CD4-positive, alpha-beta T cell (primary cell): ENCODE results near the gene CFL1. TPM values are rescaled to one million over a fixed set of nuclear protein-coding genes. Genes with fewer than 3 reads are reported as not detected.

Experiments used
- ATAC-seq: fragments of 200-7000 bp; cut with Tn5 transposase; one replicate; pipeline ENCODE4 v1.10.0; 2022; ENCODE audit warnings: mild to moderate bottlenecking; ENCODE audit not compliant: poor library complexity
- CTCF ChIA-PET: fragments of 350-600 bp; sonication (Branson Sonifier 250); formaldehyde crosslinking; loops from one replicate; lab custom pipeline; 2021; ENCODE audit warnings: antibody characterized with exemption, inconsistent platforms; lab: Charles Lee
- POLR2A ChIA-PET: fragments of 350-600 bp; sonication (Branson Sonifier 250); formaldehyde crosslinking; loops from one replicate; lab custom pipeline; 2021; ENCODE audit warnings: antibody characterized with exemption, inconsistent platforms; lab: Charles Lee
- DNase-seq, 14 experiments: peaks; one replicate each; pipeline ENCODE4 v3.0.0-alpha.2; 2013 to 2020; ENCODE audit warnings: mixed read lengths in 2 of 14
- H3K27ac ChIP-seq, 2 donors: one replicate each; pipeline versions ENCODE4 v1.5.1 to v1.7.0; 2013; ENCODE audit warnings: low read length in 2 of 2, low read depth in 1 of 2, mild to moderate bottlenecking in 1 of 2
- H3K27me3 ChIP-seq, 2 experiments: 1 replicate in 1 of 2; 2 replicates in 1 of 2; pipeline versions ENCODE4 v1.6.1 to v1.7.0; 2013; ENCODE audit warnings: low read length in 2 of 2, control low read depth in 1 of 2, mild to moderate bottlenecking in 1 of 2, moderate library complexity in 1 of 2; ENCODE audit not compliant: insufficient read depth in 2 of 2, control insufficient read depth in 1 of 2
- H3K36me3 ChIP-seq: one replicate; pipeline ENCODE4 v1.6.1; 2013; ENCODE audit warnings: low read length, control low read depth; ENCODE audit not compliant: insufficient read depth
- H3K4me1 ChIP-seq: one replicate; pipeline ENCODE4 v1.6.1; 2013; ENCODE audit warnings: low read length, control low read depth; ENCODE audit not compliant: insufficient read depth
- H3K4me3 ChIP-seq: one replicate; pipeline ENCODE4 v1.5.1; 2013; ENCODE audit warnings: mild to moderate bottlenecking, low read length, moderate library complexity
- H3K9me3 ChIP-seq, 2 experiments: 1 replicate in 1 of 2; 2 replicates in 1 of 2; pipeline versions ENCODE4 v1.6.1 to v1.7.0; 2013; ENCODE audit warnings: low read length in 2 of 2, mild to moderate bottlenecking in 2 of 2, control low read depth in 1 of 2, moderate library complexity in 1 of 2; ENCODE audit not compliant: control insufficient read depth in 1 of 2, insufficient read depth in 1 of 2
- H3K27ac Mint-ChIP-seq: one replicate; pipeline ENCODE4 v1.8.0; 2020; ENCODE audit warnings: mixed read lengths
- H3K27me3 Mint-ChIP-seq: one replicate; pipeline ENCODE4 v1.8.0; 2021; ENCODE audit warnings: mixed read lengths
- H3K36me3 Mint-ChIP-seq: one replicate; pipeline ENCODE4 v1.8.0; 2021; ENCODE audit warnings: low read depth, mixed read lengths
- H3K4me1 Mint-ChIP-seq: one replicate; pipeline ENCODE4 v1.8.0; 2021; ENCODE audit warnings: low read depth, mixed read lengths
- H3K4me3 Mint-ChIP-seq: one replicate; pipeline ENCODE4 v1.8.0; 2020; ENCODE audit warnings: mild to moderate bottlenecking, mixed read lengths
- H3K9me3 Mint-ChIP-seq: one replicate; pipeline ENCODE4 v1.8.0; 2020; ENCODE audit warnings: mixed read lengths
- CTCF ChIP-seq: fragments of 200-600 bp; IDR thresholded peaks from one replicate; pipeline ENCODE4 v1.8.0; 2022; ENCODE audit warnings: antibody characterized with exemption, mild to moderate bottlenecking
- intact Hi-C, 2 experiments: fragments of 100-400 bp; cut with DNase I in 1 of 2; cut with micrococcal nuclease in 1 of 2; formaldehyde crosslinking; loops; one replicate each; pipeline versions ENCODE4 v1.15.1 to v1.9.0; 2023 to 2025; cut with DNase I, micrococcal nuclease
- total RNA-seq, 174 experiments: library from RNA in 2 of 174; stranded (reverse) in 2 of 174; gene quantifications; one replicate each; pipeline ENCODE4 v1.2.3 and lab custom pipeline; 2021 to 2026

Gene CFL1
- total RNA-seq, 2 experiments from 2014 or later, result 322 to 331 TPM

- H3K27ac ChIP-seq, result peak within 1 kb of the TSS; percentile 88 to 91
- peaks cover 72% of the 10 kb centered on the region for H3K4me1 ChIP-seq
- TF ChIP-seq CTCF, result peak; percentile 28
- H3K4me3 Mint-ChIP-seq, result peak within 1 kb of the TSS; percentile 88
- no peaks in the 10 kb centered on the region for H3K27me3 Mint-ChIP-seq
- H3K4me1 Mint-ChIP-seq, result peaks cover 66% of the 10 kb centered on the region
- ATAC-seq (peak; percentile 65), DNase-seq (peak; percentile 97 to 100 (median 98))
- CTCF ChIA-PET, result interaction anchor here (1.0 to 5.2 kb wide), 21 partner anchors 8 to 422 kb away, joined by 3 to 80 read pairs (median 4); partner anchors contain the start of genes AP5B1, BANF1, C11orf68 and CFL1
- H3K27me3 ChIP-seq, result no peaks in the 10 kb centered on the region
- peaks cover 3% of the 10 kb centered on the region for H3K36me3 ChIP-seq
- no peaks in the 10 kb centered on the region for H3K9me3 Mint-ChIP-seq
- POLR2A ChIA-PET, result interaction anchor here (0.7 to 5.8 kb wide), 49 partner anchors 10 to 794 kb away, joined by 3 to 248 read pairs (median 6); partner anchors contain the start of genes AP5B1, BANF1, C11orf68 and CFL1
- H3K4me3 ChIP-seq, result peak within 1 kb of the TSS; percentile 93
- H3K36me3 Mint-ChIP-seq, result peaks cover 24% of the 10 kb centered on the region
- peak within 1 kb of the TSS; percentile 95 for H3K27ac Mint-ChIP-seq
- no peaks in the 10 kb centered on the region for H3K9me3 ChIP-seq
- intact Hi-C loops, result loop anchor here (1.0 kb wide), 2 partner anchors 10 to 71 kb away; partner anchors contain the start of genes FOSL1 (in 2 of the 2) and SART1 (in 1 of the 2)
Observed at GRCh38 chr11:65890324-65891218, 32.6 kb upstream of the CFL1 start, which contains the start of gene CCDC85B. Gene CCDC85B, plus strand, starts transcription at chr11:65890673. Its CDS starts 111 bp downstream, at chr11:65890784.

GRCh38 chr11:65888163-65888814 lies 30.3 kb upstream of the CFL1 start, which contains the start of gene FIBP:
Gene FIBP, minus strand, starts transcription at chr11:65888471. Its CDS starts 53 bp downstream, at chr11:65888418.
- H3K4me3 ChIP-seq, result peak within 1 kb of the TSS; percentile 93
- H3K4me1 Mint-ChIP-seq, result peaks cover 63% of the 10 kb centered on the region
- H3K9me3 Mint-ChIP-seq, result no peaks in the 10 kb centered on the region
- intact Hi-C loops, result loop anchor here (1.0 to 10.0 kb wide), 9 partner anchors 15 to 173 kb away; partner anchors contain the start of genes C11orf68 (in 2 of the 2), DRAP1 (in 2 of the 2), BANF1 (in 1 of the 2) and CFL1 (in 1 of the 2)
- peak within 1 kb of the TSS; percentile 88 to 91 for H3K27ac ChIP-seq
- H3K36me3 Mint-ChIP-seq, result peaks cover 46% of the 10 kb centered on the region
- peak; percentile 92 to 98 (median 95) for DNase-seq
- no peaks in the 10 kb centered on the region for H3K27me3 ChIP-seq
- ATAC-seq, result peak; percentile 60
- TF ChIP-seq CTCF, result peak; percentile 95
- CTCF ChIA-PET, result interaction anchor here (0.5 to 5.2 kb wide), 33 partner anchors 8 to 346 kb away, joined by 3 to 80 read pairs (median 7); partner anchors contain the start of genes AP5B1, BANF1, C11orf68 and CFL1
- peak within 1 kb of the TSS; percentile 87 for H3K4me3 Mint-ChIP-seq
- H3K4me1 ChIP-seq, result peaks cover 68% of the 10 kb centered on the region
- POLR2A ChIA-PET, result interaction anchor here (0.6 to 5.8 kb wide), 22 partner anchors 8 to 389 kb away, joined by 3 to 248 read pairs (median 12); partner anchors contain the start of genes AP5B1, BANF1, C11orf68 and CFL1
- H3K9me3 ChIP-seq, result no peaks in the 10 kb centered on the region
- no peaks in the 10 kb centered on the region for H3K27me3 Mint-ChIP-seq
- peak within 1 kb of the TSS; percentile 95 for H3K27ac Mint-ChIP-seq
- H3K36me3 ChIP-seq, result peaks cover 23% of the 10 kb centered on the region
